ENCODE data around the gene PPP2R1B.

DNA sequence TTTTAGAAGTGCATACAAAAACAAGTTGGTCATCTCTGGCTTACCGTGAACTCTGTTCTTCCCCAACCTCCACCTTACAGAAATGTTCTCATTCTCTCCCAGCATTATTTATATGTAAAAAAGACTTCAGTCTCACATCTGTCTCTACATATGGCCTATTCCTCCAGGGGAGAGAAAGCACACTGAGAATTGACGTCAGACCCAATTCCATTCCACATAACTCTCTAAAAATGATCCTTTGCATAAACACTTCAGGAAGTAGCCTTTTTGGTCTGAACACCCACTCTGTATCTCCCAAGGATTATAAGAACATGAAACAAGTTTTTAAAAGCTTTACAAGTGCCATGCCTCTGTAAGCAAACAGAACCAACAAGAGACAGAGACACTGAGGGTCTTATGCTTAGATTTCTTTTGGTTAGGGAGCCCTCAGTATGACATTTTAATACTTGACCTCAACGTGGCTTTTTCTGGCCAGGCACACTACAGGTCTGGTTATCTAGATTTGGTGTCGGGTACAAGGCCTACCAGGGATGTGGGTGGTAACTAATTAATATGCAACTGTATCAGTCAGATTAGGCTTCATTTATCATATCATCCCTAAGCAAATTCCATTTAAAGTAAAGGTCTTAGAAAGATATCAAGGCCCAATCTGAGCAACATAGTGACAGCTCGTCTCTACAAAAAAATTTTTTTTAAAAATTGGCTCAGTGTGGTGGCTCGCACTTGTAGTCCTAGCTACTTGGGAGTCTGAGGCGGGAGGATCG is 48.5 kb upstream of the PPP2R1B start:
- TF ChIP-seq, protein P1, sequence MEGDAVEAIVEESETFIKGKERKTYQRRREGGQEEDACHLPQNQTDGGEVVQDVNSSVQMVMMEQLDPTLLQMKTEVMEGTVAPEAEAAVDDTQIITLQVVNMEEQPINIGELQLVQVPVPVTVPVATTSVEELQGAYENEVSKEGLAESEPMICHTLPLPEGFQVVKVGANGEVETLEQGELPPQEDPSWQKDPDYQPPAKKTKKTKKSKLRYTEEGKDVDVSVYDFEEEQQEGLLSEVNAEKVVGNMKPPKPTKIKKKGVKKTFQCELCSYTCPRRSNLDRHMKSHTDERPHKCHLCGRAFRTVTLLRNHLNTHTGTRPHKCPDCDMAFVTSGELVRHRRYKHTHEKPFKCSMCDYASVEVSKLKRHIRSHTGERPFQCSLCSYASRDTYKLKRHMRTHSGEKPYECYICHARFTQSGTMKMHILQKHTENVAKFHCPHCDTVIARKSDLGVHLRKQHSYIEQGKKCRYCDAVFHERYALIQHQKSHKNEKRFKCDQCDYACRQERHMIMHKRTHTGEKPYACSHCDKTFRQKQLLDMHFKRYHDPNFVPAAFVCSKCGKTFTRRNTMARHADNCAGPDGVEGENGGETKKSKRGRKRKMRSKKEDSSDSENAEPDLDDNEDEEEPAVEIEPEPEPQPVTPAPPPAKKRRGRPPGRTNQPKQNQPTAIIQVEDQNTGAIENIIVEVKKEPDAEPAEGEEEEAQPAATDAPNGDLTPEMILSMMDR (optimal IDR thresholded peaks at IDR 0.05 in 1 of 3, IDR thresholded peaks at IDR 0.05 in 1 of 3, conservative IDR thresholded peaks at IDR 0.05 in 1 of 3; ENCODE audit: extremely low read depth in 1 of 3, insufficient read depth in 2 of 3, low read length in 3 of 3) = no peak
- no peak for TF ChIP-seq EZH2 (IDR thresholded peaks at IDR 0.05; ENCODE audit: low read length)
